GM10847 (cell line): ENCODE data around the gene LATS2.

ENCODE experiments used
- POLR2A ChIP-seq: IDR thresholded peaks from 2 replicates; pipeline ENCODE4 v1.6.1; 2011; ENCODE audit not compliant: insufficient read length; ENCODE audit errors: extremely low read depth

Gene LATS2

DNA sequence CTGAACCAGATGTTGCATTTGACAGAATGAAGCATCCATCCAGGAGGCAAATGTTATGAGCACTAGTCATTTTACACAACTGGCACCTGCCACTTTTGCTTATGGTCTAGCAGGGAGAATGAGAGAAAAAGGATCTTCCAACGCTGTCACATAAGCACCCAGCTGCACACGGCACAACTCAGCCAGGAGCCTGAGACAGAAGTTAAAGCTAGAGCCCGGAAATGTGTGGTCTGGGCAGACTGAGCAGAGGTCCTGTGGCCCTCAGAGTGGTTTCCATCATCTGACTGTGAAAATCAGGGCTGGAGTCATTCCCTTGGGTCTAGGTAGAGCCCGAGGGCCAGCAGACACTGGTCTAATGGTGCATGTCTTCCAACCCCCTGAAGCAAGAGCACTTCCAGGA is 80.5 kb downstream of the LATS2 start:
- TF ChIP-seq POLR2A = no peak

DNA sequence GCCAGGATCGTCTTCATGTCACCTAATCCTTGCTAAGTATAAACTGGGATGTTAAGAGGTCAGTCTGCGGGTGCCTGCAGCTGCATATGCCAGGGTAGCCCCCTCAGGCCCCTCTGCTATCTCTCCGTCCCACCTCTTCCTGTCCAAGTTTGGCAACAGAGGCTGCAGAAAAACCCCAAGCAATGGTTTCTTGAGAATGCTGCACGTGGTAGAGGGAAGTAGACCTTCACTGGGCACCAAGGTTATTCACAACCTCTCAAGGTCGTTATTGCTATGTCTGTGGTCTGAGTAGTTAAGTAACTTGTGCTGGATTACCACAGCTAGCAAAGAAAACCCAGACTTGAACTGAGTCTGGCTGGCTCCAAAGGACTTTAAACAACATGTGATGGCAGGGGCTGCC is 81.0 kb downstream of the LATS2 start:
- TF ChIP-seq POLR2A = no peak

DNA sequence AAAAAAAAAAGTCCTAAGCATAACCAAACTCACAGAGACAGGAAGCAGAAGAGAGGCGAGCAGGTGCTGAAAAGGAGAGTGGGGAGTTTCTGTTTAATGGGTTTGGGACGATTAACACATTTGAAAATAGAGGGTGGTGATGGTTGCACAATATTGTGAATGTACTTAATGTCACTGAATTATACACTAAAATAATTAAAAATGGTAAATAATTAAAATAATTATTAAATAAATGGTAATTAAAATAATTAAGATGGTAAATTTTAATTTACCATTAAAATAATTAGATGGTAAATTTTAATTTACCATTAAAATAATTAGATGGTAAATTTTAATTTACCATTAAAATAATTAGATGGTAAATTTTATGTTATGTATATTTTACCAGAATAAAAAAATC is 84.0 kb downstream of the LATS2 start:
- no peak for TF ChIP-seq POLR2A

DNA sequence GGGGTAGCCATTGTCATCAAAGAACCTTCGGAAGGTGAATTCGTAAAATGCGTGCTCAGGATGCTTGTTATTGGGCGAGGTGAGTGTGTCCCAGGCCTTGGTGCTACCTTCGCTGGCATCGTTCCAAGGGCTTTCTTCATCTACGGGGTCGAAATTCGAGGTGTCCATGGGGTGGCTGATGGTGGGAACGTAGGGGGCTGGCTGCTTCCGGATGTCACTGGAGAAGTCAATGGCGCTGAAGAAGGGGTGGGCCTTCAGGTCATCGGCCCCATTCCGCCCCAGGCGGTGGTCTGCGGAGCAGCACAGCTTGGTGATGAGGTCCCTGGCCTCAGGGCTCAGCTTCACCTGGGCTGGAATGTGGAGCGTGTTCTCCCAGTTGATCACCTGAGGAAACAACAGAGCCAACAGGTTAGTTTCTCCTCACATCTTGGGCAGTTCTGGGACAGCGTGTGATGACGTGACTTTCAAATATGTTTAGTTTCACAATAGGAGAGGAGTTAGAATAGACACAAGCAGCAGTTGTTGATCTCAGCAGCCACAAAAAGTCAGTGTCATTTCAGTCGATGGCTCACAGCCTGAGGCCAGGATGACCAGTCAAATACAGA is 86.3 kb downstream of the LATS2 start:
- TF ChIP-seq POLR2A = no peak

DNA sequence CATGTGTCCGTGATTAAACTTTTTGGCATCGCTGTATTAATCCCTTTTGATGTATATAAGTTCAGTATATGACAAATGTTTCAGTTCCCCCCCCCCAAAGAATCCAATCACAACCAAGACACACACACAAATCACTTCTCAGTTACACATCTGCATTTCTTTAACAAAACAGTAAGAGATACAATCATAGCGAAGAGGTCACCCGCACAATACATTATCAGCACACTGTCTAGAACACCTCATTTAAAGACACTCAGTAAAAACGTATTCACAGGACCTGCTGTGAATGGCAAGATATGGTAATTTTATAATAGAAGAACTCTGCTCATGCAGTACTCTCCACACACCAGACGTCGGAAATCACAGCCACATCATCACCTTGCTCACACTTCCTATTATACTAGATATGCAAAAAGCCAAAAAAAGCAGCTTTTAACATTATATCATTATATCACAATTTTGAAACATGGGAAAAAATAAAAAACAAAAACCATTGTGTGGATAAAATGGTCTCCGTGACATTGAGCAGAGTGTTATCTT is 87.4 kb downstream of the LATS2 start:
- TF ChIP-seq POLR2A = no peak

DNA sequence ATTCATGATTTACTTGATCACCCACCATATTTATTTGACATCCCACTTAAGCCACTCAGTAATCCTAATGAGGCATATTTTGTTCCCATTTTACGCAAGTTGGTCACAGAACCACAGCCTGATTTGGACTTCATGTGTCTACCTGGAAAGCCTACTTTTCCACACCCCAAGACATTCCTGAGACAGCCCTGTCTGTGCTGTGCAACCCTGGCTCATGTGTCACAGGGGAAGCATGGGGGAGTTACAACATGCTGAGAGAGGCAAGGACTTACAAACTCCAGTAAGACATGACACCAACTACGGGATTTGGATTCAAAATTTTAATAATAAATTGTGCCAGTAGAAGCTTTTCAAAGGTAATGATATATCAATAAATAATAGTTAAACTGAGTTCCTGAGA is 88.7 kb downstream of the LATS2 start:
- no peak for TF ChIP-seq POLR2A

DNA sequence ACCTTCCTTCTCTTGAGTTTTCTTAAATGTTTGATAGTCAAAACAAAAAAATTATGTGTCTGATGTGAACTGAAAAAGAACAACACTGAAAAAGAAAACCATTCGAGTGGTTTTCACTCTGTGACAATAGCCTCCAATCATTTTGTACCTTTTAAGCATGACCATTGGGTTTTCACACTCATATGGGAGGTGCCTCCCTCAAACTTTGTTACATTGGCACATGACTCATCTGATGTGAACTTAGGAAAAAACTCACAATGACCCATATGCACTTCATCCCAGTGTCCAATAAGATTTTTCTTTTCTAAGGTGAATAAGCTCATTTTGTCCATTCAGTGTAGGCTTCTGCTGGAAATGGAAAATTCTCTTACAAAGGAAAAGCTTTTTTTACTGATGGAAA is 92.2 kb downstream of the LATS2 start:
- no peak for TF ChIP-seq POLR2A

DNA sequence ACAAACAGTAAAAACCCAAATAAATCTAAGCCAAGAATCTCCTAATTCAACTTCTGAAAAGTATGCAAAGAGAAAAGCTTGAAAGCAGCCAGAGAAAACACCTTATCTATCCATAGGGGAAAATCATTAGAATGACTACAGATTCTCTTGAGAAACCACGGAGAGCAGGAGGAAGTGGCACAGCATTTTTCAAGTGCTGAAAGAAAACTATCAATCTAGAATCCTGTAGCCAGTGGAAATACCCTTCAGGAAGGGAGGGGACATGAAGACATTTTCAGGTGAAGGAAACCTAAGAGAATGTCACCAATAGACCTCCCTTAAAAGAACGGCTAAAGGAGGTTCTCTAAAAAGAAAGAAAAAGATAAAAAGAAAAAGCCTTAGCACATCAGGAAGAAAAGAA is 92.6 kb downstream of the LATS2 start:
- no peak for TF ChIP-seq POLR2A

DNA sequence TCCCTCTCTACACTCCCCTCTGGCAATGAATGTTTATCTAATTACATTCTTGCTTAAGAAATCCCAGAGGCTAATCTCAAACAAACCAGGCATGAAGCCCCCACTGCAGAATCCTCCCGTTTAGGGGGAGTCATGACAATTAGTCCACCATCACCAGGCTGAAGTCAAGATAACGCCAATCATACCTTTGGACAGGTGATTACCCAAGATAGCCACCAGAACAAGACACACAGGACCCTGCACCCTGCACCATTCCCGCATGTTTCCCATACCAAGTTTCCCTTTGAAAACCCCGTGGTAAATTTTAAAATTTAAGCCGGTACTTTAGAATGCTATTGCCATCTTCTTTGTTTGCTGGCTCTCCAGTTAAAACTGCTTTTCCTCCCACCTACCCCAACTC is 94.0 kb downstream of the LATS2 start:
- no peak for TF ChIP-seq POLR2A

DNA sequence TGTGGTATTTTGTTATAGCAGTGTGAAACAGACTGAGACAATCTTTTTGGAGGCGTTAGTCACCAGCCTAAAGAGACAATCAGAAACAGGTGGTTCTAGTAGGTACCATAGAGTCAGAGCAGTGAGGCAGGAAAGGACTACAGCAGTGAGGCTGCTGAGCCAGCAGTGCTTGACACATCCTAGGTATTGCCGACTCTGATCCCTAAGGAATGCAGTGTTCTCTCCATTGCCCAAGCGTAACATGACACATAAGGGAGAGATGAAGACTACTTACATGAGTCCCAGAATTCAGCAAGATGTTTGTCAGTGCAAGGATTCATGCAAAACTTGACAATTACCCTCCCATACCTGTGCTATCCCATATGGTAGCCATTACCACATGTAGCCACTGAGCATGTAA is 96.5 kb downstream of the LATS2 start:
- TF ChIP-seq POLR2A = no peak

DNA sequence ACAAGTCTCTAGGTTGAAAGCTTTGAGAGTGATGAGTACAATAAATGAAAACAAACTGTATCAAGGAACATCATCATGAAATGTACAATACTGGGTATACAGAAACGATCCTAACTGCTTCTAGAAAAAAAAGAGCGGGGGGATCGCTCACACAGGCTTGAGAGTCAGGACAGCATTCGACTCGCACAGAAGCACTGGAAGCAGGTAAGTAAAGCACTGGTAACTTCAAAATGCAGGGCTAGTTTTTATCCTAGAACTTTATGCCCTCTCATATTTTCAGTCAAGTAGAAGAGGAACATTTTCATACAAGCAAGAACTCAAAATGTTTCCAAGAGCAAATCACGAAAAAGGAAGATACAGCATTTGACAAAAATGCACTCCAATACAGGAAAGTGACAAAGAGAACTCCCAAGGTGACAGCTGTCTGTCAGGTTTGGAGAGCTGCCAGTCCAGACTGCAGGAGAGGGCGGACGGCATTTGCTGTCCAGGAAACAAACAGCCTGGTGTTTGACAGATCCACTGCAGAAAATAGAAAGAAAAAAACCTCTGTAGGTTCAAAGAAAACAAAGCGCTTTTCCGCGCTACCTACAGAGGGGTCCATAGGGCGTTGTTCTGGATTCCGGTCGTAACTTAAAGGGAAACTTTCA is 100.6 kb downstream of the LATS2 start:
- TF ChIP-seq POLR2A = no peak

DNA sequence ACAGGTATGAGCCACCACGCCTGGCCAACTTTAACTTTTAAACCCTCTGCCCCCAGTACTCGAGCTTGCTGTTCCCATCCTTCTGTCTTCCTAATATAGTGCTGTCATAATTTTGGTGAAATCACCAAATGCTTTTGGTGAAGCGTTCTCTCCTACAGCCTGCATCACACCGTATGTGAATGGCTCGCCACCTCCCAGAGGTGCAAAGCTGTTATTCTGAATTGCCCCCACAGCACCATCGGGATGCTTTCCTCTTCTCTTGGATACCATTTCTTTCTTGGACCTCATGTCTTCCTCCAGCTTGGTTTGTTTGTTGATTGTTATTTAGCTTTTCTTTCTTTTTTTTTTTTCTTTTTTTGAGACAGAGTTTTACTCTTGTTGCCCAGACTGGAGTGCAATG is 105.9 kb downstream of the LATS2 start:
- TF ChIP-seq POLR2A = no peak

DNA sequence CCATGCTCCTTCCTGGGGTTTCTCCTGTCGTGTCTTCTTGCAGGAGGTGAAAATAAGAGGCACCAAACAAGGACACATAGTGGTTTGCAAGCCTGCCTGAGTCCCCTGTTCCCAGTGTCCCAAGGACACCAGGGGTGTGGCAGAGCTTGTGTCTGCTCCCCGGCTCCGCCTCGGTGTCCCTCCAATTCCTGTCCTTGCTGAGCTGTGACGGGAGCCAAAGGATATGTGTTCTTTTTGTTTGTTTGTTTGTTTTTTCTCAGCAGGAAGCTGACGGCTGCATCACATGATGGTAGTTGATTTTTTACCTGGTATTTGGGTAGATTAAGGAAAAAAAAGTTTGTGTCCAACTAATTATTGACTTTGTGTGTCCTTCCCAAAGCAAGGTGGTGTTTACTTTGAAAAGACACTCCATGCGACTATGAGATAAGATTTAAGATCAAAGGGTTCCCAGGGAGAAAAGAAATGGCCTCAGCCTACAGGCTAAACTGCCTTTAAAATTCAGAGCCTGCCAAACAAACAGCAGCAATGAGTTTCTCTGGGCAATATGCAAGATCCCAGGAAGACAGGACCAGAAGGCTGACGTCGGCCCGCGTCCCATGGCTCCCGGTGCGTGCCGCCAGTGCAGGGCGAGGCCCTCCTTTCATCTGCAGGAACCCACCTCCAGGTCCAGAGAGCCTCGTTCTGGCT is 108.0 kb downstream of the LATS2 start:
- no peak for TF ChIP-seq POLR2A

DNA sequence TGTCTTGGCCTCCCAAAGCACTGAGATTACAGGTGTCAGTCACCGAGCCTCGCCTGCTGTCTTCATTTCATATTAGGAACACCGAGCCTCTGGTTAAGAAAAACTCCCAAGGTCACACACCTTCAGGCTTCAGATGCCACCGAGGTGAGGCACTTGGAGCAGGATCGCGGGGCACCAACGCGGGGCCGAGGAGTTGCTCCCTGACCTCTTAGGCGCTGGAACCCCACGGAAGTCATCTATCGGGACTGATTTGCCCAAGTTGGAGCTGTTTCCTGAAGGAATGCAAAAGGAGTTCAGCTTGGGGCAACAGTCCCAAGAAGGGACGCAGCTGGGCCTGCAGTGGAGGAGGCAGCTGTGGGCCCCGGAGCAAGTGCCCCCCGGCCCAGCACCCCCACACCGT is 108.5 kb downstream of the LATS2 start:
- TF ChIP-seq POLR2A = no peak

DNA sequence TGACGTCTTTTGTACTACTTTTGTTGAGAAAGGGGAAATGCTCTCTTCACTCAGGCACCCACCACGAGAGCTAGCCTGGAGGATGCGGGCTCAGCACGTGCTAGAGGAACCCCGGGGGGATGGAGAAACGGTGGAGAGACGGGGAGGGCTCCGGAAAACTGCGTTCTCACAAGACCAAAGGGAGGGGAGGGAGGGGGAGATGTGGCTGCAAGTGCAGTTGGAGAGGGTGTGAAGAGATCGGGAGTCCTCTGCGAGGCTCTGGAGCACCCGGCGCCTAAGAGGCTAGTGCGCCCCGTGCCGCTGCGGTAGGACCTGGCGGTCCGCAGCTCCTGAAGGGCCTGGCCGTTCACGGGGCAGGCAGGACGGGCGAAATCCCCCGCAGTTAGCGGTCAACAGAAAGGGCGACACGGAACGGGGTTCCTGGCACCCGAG is 115.4 kb downstream of the LATS2 start:
- no peak for TF ChIP-seq POLR2A

DNA sequence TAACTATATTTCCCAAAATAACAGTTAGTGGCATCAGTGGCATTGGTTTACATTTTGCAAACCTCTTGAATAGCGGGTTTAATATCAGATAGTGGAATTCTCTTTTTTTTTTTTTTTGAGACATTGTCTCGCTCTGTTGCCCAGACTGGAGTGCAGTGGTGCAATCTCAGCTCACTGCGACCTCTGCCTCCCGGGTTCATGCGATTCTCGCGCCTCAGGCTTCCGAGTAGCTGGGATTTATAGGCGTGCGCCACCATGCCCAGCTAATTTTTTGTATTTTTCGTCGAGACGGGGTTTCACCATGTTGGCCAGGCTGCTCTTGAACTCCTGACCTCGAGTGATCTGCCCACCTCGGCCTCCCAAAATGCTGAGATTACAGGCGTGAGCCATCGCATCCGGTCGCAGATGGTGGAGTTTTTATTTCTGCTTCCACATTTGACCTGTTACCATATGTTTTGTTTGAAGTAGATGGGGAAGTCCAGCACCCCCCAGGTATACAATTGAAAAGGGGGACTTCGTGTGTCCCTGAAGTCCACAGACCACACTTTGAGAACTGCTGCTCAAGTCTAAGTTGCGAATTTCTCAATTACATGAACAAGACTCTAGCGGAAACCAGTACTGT is 118.3 kb downstream of the LATS2 start:
- TF ChIP-seq POLR2A = no peak
